Measurements from ENCODE around the gene CFAP77.
"Not testable (repeated sequence)": the region's sequence is repeated elsewhere in the genome, so short reads cannot be mapped to it uniquely, and the experiment has no call there.

Gene CFAP77

DNA sequence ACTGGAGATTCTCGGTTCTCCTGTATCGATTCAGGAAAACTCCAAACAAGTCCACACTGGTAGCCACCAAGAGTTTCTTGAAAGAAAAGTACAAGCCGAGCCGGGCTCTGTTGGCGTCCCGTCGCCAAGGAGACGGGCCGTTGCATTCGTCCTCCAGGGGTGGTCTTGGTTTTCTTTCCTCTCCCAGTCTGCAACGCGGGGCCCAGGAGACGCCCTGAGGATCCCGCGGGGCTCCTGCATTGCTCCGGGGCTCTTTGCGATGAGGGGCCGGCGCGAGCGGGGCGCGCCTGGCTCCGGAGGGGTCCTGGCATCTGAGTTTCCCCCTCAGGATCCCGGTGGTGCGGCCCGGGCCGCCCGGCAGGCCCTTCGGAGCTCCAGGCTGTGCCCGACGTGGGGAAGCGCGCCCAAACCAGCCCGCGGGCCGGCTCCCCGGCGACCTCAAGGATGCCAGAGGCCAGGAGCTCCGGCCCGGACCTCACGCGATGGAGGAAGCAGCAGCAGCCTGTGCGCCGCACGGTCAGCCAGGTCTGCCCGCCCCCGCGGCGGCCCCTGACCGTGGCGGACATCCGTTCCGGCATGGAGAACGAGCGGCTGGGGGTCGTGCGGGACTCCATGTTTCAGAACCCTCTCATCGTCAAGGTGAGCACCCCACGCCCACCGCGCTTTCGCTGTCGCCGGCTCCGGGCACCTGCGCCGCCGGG is at the start of gene CFAP77:
TSS of gene CFAP77 (plus strand) at position 384 of the 701 bp plus-strand sequence. CDS start at position 445, 61 bp downstream.
- peak; percentile 70 for DNase-seq (ENCODE audit: low spot score)

DNA sequence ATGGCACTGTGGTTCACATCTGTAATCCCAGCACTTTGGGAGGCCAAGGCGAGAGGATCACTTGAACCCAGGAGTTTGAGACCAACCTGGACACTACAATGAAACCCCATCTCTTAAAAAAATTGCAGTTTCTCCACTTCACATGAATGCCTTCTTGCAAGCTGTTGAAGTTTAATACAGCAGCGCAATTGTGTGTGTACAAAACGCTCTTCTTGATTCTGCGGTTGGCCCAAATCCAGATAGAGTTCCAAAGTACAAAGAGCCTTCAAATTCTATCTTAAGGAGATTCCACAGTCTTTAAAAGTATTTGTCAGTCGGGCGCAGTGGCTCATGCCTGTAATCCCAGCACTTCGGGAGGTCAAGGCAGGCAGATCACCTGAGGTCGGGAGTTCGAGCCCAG is 45.9 kb upstream of the CFAP77 start:
- no peak for DNase-seq (ENCODE audit: low spot score)

DNA sequence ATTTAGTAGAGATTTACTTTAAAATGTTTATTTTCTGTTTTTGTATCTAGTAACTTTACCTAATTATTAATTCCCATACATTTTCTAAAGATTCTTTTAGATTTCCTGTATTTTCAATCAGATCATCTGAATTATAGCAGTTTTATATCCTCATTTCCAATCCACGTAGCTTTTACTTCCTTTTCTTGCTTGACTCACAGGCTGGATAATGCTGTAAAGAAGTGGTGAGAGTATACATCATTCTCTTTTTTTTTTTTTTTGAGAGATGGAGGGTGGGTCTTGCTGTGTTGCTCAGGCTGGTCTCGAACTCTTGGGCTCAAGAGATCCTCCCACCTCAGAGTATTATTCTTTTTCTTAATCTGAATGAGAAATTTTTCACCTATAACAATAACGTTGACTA is 44.0 kb upstream of the CFAP77 start:
- DNase-seq (ENCODE audit: low spot score): no peak

DNA sequence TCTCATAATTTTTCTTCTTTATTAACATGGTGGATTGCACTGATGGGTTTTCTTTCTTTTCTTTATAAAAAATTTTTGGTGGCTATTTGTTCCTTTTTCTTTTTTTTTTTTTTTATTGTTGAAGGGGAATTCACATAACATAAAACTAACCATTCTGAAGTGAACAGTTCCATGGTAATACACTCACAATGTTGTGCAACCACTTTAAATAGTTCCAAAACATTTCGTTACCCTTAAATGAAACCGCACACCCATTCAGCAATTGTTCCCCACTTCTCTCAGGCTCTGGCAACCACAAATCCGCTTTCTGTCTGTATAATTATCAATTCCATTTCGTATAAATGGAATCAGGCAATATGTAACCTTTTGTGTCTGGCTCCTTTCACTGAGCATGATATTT is 43.5 kb upstream of the CFAP77 start:
- no peak for DNase-seq (ENCODE audit: low spot score)

DNA sequence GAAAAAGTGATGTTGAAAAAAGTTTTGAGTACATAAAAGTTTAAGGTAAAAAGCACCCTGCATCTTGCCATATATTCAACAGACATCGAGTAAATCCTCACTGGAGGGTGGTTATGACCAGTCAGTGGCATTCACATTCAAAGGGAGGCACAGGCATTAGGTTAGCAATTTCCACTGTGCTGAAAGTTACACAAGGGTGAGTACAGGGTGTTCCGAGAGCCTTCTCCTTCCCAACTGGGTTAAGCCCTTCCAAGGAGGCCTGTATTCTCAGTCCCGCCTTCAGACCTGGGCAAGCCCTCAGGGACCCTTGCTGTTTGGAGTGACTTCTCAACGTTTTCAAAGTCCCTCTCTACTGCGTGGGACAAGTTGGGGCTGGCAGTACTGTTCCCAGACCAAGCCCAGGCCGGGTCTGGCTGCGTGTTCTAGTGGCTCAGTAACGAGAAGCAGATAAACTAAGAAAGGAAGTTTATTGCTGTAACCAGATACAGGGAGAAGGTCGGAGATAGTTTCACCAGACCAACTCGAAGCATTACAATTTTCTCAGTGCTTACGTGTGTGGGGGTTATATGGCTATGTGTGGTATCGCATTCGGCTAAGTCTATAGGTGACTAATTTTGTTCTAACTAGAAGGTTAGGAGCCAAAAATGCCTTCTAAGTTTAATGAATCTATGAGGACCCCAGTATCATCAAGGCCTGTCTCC is 42.2 kb upstream of the CFAP77 start:
- DNase-seq (ENCODE audit: low spot score): no peak

DNA sequence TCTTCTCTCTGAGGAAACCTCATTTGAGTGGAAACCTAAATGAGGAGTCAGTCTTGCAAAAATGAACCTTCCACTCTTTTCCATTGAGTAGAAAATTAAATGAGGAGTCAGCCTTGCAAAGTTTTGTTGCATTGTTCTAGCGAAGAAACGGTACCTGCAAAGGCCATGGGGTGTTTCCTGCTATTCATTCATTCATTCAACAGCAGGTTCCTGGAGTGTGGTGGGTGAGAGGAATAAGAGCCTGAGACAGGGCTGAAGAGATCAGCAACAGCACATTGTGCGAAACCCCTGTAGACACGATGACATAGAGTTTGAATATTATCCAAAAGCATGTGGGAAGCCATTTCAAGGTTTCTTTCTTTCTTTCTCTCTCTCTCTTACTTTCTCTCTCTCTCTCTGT is 40.6 kb upstream of the CFAP77 start:
- DNase-seq (ENCODE audit: low spot score): no peak

DNA sequence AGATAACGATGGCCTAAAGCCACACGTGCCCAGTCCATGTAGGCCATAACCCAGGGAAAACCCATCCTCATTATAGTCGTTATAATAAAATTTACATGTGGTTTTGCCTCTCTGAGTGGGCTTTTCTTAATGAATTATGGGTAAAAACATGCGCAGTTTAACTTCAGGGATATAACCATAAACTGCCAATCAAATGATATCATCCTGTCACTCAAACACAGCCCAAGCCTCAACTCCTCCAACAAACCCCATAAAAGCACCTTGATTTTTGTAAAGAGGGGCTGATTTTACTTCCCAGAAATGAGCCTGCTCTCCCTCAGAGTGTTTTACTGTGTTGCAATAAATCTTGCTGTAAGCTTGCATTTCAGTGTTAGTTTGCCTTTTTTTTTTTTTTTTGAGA is 39.4 kb upstream of the CFAP77 start:
- DNase-seq (ENCODE audit: low spot score): no peak

DNA sequence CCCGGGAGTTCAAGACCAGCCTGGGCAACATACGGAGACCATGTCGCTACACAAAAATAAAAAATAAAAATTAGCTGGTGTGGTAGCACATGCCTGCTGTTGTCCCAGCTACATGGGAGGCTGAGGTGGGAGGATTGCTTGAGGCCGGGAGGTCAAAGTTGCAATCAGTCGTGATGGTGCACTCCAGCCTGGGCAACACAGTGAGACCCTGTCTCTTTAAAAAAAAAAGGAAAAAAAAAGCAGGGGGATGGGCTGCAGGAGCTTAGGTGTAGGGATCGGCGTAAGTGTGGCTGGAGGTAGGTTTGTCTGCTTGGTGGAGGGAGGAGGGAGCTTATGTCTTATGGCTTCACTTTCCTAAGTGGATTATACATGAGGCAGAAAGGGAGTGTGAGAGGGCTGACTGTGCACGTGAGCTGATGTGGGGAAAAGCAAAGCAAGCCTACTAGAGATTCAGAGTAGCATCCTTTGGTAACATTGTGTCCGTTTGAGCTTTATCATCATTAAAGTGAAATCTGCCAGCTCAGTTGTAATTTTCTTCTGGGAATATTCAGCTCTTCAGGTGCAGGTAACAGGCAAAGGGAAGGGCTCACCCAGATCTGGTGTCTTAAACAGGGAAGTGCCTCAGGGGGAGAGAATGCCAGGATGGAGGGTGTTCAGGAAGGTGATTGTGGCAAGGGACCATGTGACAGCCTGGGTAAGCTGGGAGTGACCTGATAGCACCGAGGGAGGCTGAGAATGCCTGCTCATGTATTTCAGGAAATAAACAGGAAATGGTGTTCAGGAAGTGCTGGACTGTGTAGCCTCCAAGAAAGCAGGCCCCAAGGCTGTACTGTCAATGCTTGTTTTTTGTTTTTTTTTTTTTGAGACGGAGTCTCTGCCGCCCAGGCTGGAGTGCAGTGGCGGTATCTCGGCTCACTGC is 37.6 kb upstream of the CFAP77 start:
- DNase-seq (ENCODE audit: low spot score): peak; percentile 20

DNA sequence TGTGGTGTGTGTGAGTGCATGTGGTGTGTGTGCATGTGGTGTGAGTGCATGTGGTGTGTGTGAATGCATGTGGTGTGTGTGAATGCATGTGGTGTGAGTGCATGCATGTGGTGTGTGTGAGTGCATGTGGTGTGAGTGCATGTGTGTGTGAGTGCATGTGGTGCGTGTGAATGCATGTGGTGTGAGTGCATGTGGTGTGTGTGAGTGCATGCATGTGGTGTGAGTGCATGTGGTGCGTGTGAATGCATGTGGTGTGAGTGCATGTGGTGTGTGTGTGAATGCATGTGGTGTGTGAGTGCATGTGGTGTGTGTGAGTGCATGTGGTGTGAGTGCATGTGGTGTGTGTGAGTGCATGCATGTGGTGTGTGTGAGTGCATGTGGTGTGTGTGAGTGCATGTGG is 32.2 kb upstream of the CFAP77 start:
- not testable (repeated sequence) for DNase-seq (ENCODE audit: low spot score)

DNA sequence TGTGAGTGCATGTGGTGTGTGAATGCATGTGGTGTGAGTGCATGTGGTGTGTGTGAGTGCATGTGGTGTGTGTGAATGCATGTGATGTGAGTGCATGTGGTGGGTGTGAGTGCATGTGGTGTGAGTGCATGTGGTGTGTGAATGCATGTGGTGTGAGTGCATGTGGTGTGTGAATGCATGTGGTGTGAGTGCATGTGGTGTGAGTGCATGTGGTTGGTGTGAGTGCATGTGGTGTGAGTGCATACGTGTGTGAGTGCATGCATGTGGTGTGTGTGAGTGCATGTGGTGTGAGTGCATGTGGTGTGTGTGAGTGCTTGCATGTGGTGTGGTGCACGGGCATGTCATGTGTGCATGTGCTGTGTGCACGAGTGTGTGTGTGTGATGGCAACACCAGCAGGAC is 31.6 kb upstream of the CFAP77 start:
- DNase-seq (ENCODE audit: low spot score): not testable (repeated sequence)

DNA sequence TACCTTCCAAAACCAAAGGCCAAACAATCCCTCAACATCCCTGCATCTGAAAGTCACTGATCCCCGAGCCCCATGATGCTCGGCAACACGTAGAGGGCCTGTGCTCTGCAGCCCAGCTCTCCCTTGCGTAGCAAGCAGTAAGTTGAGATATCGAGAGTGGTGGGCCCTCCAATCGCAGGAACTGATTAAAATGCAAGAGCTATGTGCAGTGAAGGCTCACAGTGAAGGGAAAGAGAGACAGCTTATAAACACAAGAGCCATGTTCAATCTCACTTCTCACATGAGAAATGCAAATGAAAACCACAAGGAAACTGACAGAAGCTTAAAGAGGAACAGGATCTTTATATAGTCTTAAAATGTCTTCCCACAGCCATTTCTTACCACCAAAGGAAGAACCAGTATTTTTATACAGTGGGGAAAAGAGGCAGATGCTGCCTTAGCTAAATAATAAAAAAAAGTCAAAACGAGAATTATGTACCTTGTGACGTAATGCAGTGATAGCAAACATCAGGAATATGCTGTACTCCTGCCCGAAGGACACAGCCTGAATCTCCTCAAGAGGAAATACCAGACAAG is 28.0 kb upstream of the CFAP77 start:
- DNase-seq (ENCODE audit: low spot score): no peak

DNA sequence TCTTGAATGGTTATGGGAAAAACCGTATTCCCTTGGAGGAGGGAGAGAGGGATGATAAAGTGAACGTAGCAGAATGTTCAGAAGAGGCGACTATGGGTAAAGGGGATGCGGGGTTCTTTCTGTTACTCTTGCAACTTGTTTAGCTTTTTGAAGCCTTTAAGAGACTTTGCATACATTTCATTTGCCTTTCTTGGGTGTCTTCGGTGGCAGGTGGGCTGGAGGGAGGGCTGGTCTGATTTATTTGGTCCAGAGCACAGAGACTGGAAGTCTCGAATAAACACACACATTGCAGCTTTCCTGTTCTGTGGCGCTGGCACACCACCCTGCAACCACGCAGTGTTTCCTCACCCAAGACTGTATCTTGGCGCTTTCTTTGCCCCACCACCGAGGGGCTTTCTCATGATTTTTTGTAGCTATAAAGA is 26.5 kb upstream of the CFAP77 start:
- no peak for DNase-seq (ENCODE audit: low spot score)

DNA sequence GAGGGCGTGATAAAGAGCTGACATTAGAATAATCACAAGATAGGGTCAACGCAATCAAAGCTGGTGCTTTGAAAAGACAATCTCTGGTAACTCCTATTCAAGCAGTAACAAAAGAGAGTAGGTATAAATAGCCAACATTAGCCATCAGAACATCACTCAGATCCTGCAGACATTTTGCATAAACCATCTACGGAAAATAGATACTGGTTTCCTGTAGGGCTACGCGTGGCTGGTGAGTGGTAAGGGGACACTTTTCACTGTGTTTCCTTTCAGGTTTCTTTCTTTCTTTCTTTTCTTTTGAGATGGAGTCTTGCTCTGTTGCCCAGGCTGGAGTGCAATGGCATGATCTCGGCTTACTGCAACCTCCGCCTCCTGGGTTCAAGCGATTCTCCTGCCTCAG is 25.6 kb upstream of the CFAP77 start:
- no peak for DNase-seq (ENCODE audit: low spot score)

DNA sequence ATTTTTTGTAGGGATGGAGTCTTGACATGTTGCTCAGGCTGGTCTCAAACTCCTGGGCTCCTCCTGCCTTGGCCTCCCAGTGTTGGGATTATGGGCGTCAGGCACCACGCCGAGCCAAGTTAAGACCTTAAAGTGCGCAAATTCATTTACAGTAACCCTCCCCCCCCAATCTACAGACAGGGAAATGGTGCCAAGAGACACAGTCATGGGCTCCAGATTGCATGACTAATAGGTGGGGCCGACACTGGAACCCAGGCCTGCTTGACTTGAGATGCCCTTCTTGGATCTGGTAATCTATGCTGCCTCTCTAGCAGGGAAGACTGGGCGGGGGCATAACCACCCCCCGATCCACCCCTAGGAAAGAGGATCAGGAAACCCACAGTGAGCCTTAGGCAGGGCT is 22.9 kb upstream of the CFAP77 start:
- no peak for DNase-seq (ENCODE audit: low spot score)

DNA sequence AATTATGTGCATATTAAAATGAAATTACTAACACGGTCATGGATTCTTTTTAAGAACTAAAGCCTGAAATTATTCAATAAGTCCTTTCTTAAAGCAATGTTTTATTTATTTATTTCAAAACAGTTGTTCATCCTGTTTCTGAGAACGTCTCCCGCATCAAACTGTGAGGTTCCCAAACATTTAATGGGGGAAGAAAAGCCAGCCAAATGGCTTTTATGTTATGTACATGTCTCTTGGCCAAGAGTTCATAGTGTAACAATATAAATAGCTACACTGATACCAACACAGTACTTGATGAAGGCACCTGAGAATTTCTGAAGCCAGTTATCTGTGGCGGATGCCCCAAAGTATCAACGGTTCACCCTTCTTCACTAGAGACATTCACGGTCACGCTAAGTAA is 19.0 kb upstream of the CFAP77 start:
- no peak for DNase-seq (ENCODE audit: low spot score)

DNA sequence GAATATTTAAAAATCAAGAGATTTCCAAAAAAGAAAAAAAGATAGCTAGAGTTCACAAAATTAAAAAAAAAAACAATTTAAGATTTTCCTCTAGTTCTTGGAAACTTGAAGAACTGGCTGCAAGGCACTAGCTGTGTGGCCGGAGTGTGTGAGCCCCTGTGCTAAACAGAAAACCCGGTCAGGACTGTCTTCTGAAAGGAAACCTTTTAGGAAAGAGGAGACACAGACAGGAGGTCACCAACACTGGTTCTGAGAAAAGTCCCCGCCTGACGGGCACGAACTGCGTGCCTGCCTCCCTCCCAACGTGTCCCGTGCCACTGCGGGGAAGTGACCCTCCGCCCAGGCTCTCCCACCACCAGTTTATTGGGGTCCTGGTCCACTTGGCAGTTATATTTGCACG is 18.6 kb upstream of the CFAP77 start:
- no peak for DNase-seq (ENCODE audit: low spot score)

DNA sequence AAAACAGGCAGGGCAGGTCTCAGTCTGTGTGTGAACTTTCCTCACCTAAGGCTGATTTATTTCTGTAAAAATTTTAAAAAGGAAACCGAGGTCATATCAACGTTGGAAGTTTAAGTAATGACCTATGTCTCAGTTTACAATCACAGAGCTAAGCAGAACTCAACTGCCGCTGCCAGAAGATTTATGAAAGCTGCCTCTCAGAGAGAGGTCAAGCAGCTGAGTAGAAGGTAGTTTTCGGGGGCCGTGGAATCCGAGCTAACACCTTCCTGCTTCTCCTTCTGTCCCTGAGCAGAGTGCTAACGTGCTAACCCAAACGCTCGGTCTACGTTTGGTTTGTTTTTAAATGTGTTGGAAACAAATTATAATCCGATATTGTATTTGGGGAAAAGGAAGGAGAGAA is 14.5 kb upstream of the CFAP77 start:
- DNase-seq (ENCODE audit: low spot score): no peak

DNA sequence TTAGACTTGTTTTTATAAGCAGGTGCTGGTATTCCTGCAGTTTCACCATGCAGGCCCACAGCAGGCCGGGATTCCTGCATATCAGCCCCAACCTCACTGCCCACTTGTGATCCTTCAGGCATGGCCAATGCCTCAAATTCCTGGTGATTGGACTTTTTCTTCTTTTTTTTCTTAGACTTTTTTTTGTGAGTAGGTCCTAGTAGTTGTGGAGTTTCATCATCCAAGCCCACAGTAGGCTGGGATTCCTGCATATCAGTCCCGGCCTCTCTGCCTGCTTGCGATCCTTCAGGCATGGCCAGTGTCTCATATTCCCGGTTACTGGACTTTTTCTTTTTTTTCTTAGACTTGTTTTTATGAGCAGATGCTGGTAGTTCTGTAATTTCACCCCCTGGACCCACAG is 8.2 kb upstream of the CFAP77 start:
- no peak for DNase-seq (ENCODE audit: low spot score)

DNA sequence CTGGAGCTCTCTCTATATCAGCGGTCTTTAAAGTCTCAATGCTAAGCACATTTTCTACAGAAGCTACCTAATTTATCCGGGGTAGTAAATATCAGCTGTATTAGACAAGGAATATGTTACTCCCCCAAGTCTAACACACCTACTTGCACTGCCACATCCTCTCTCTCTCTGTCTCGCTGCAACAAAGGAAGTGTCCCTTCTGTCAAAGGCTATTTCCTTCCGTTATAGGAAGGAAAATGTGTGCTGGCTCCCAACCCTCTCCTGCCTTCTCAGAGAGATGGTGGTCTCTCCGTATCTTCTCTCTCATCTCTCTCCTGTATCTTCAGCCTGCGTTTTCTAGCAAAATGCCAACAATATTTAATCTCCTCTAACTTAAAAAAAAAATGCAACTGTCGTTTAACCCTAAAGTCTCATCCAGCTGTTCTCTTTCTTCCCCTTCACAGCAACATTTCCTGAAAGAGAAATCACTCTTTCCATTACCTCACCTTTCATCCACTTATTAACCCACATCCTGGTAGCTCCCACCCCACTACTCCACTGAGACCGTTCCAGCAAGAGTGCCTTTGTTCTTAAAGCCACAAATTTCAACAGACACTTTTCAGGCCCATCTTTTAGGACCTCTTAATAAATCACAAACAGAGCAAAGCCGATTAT is 5.7 kb upstream of the CFAP77 start:
- DNase-seq (ENCODE audit: low spot score): no peak

DNA sequence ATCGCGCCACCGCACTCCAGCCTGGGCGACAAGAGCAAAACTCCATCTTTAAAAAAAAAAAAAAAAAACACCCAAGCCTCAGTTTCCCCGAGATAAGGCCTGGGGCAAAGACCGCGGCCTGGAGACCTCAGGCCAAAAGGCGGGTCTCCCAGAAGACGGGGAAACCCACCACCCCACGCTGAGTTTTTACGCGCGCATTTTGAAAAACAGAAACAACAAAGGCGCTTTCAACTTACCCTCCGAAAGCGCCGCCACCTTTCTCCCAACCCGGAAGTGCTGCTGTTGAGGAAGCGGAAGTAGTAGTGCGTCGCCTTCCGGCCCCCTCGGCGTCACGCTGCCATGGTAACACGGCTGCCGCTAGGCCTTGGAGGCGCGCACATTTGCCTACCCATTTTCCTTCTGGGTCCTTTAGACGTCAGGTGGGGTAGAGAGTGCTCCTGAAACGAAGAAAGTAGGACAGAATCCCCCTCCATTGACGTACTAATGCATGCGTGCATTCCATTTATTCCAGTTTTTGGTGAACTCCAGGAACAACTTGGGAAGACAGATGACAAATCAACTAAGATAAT is 3.4 kb upstream of the CFAP77 start, which contains the start of gene TTF1:
TSS of gene TTF1 (minus strand) at position 287 of the 569 bp plus-strand sequence. CDS start 4,019 bp downstream, outside the sequence.
- DNase-seq (ENCODE audit: low spot score): peak; percentile 96

DNA sequence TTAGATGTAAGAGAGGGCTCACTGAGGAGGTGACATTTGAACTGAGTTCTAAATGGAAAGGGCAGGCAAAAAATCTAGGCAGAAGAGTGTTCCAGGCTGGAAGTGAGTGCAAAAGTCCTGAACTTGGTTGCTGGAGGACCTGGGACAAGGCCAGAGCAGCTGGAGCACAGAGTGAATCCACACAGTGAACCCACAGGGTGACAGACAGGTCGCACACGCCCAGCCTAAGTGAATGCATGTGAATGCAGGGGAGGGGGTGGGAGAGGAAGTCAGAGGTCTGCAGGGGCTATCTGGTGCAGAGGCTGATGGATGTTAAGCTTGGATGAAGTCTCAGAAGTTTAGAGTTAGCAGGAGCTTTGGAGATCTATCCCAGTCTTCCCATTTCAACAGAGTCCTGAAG is 2.8 kb upstream of the CFAP77 start:
- no peak for DNase-seq (ENCODE audit: low spot score)
